Mesothelial cell of epicardium (in vitro differentiated cells): ENCODE results near the gene RYK. TPM values are rescaled to one million over a fixed set of nuclear protein-coding genes. Genes with fewer than 3 reads are reported as not detected.

ENCODE experiments used
- DNase-seq, 2 experiments: peaks; one replicate each; pipeline ENCODE4 v3.0.0; 2021; ENCODE audit warnings: low spot score in 2 of 2; ENCODE audit not compliant: unreplicated experiment in 2 of 2
- H3K27ac Mint-ChIP-seq: 2 replicates; pipeline ENCODE4 v1.8.0; 2021; ENCODE audit warnings: mixed read lengths
- H3K27me3 Mint-ChIP-seq: 2 replicates; pipeline ENCODE4 v1.8.0; 2021; ENCODE audit warnings: low read depth, mixed read lengths
- H3K36me3 Mint-ChIP-seq: 2 replicates; pipeline ENCODE4 v1.8.0; 2021; ENCODE audit warnings: mixed read lengths
- H3K4me1 Mint-ChIP-seq: 2 replicates; pipeline ENCODE4 v1.8.0; 2021; ENCODE audit warnings: mixed read lengths
- H3K4me3 Mint-ChIP-seq: 2 replicates; pipeline ENCODE4 v1.8.0; 2021; ENCODE audit warnings: mild to moderate bottlenecking, moderate library complexity, mixed read lengths
- H3K9me3 Mint-ChIP-seq: 2 replicates; pipeline ENCODE4 v1.8.0; 2021; ENCODE audit warnings: mixed read lengths
- total RNA-seq: library from RNA; stranded (reverse); gene quantifications from 3 replicates; pipeline ENCODE4 v1.2.1, GENCODE V29; 2021
- TF ChIP-seq, protein P1 (sequence below): fragments of 200-600 bp; sonication (generic); IDR thresholded peaks from one replicate; pipeline ENCODE4 v1.5.0; 2021; ENCODE audit warnings: antibody characterized with exemption; ENCODE audit not compliant: unreplicated experiment

RYK gene
- total RNA-seq, 1 donor from 2014 or later = 103 TPM

DNA sequence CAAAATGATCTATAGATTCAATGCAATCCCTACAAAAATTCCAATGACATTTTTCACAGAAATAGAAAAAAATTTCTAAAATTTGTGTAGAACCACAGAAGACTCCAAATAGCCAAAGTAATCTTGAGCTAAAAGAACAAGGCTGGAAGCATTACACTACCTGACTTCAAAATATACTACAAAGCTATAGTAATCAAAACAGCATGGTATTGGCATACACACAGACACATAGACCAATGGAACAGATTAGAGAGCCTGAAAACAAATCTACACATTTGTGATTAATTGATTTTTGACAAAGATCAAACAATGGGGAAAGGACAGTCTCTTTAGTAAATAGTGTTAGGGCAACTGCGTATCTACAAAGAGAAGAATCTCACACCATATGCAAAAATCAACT is 45.3 kb upstream of the RYK start:
- TF ChIP-seq, protein P1, sequence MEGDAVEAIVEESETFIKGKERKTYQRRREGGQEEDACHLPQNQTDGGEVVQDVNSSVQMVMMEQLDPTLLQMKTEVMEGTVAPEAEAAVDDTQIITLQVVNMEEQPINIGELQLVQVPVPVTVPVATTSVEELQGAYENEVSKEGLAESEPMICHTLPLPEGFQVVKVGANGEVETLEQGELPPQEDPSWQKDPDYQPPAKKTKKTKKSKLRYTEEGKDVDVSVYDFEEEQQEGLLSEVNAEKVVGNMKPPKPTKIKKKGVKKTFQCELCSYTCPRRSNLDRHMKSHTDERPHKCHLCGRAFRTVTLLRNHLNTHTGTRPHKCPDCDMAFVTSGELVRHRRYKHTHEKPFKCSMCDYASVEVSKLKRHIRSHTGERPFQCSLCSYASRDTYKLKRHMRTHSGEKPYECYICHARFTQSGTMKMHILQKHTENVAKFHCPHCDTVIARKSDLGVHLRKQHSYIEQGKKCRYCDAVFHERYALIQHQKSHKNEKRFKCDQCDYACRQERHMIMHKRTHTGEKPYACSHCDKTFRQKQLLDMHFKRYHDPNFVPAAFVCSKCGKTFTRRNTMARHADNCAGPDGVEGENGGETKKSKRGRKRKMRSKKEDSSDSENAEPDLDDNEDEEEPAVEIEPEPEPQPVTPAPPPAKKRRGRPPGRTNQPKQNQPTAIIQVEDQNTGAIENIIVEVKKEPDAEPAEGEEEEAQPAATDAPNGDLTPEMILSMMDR = no peak
- peaks cover 17% of the 10 kb centered on the region for H3K4me1 Mint-ChIP-seq
- peaks cover 2% of the 10 kb centered on the region for H3K36me3 Mint-ChIP-seq
- DNase-seq = no peak
- no peak overlapping the region for H3K4me3 Mint-ChIP-seq
- no peak overlapping the region for H3K27ac Mint-ChIP-seq
- peaks cover 11% of the 10 kb centered on the region for H3K9me3 Mint-ChIP-seq
- H3K27me3 Mint-ChIP-seq = no peaks in the 10 kb centered on the region

DNA sequence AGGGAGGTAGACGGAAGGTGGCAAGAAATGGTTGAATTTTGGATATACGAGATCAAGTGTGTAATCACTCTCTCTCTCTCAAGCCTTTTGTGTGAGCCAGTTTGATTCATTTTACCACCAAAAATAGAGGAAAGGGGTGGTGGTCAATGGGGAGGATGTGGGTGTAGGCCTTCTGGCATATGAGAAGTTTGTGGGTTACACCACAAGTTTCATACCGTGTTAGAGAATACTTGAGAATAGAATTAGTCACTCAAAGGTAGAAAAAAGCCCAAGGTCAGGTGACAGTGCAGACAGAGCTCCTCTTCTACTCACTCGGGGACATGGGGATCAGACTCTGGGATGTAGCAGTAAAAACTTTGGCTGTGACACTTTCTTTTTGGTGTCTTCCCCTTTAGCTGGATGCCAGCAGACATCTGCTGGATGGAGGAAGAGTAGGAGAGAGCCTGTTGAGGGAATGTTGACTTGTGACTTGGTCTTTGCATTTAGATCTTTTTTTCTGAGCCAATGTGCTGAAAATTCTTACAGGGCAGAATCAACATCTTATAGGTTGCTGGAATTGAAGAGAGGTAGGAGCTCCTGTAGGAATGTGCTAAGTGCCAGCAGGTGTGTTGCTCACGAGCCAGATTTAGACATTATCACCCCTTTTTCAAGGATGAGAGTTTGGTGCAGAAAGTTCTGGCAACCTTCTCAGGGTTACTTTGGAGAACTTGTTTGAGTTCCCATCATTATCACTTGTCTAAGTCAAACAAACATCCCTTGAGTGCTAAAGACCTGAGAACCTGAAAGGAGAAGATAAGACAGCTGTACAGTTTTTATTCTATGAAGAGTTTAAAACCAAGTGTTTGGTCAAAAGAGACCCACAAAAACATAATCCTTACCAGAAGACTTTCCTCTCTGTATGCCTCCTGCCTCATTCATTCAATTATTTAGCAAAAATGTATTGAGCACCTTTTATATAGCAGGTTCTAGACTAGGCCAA is 43.9 kb upstream of the RYK start:
- Mint-ChIP-seq H3K9me3 (peaks cover 11% of the 10 kb centered on the region), H3K4me1 (peaks cover 24% of the 10 kb centered on the region), H3K27me3 (no peaks in the 10 kb centered on the region), H3K36me3 (peaks cover 2% of the 10 kb centered on the region), H3K27ac (no peak overlapping the region), H3K4me3 (no peak overlapping the region)
- TF ChIP-seq, protein P1 = no peak
- DNase-seq = no peak

DNA sequence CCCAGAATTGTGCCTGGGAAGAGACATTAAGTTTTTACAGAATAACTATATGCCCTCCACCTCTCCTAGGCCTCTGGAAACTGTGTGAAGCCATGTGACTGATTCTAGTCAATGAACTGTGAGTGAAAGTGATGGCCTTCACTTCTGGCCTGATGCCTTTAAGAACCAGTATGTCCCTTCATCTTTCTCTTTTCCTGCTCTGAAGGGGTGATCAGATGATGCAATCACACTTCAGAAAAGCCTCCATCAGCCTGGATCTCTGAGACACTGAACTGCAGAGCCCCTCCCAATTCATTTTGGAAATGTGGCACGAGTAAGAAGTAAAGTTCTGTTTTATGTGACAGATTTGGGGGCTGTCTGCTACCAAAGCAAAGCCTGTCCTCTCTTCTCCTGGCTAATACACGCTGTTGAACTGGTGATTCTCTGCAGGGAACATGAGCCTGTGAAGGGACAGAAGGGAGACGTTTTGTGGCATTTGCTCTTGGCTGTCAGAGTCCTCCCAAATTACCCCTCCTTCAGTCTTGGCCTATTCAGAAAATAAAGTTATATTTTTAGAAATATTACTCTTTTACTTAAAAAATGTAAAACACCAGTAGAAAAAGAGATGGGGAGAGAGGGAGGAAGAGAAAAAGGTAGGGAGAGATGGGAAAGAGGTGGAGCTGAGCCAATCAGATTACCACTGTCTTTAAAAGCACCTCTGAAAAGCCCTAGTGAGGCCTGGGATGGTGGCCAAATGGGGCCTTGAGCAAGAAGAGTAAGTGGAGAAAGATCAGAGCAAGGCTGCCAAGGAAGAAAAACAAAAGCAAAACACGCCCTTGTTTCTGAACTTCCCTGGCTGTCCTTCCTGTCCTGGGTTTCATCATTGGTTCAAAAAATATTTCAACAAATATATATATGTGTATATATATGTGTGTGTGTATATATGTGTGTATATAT is 40.9 kb upstream of the RYK start:
- H3K9me3 Mint-ChIP-seq = peaks cover 9% of the 10 kb centered on the region
- H3K4me1 Mint-ChIP-seq = peaks cover 23% of the 10 kb centered on the region
- peak in 1 of 2 experiments; percentile 63 for DNase-seq
- no peaks in the 10 kb centered on the region for H3K27me3 Mint-ChIP-seq
- H3K36me3 Mint-ChIP-seq = peaks cover 2% of the 10 kb centered on the region
- no peak overlapping the region for H3K4me3 Mint-ChIP-seq
- peak overlapping the region; percentile 73 for H3K27ac Mint-ChIP-seq
- TF ChIP-seq, protein P1 = no peak

DNA sequence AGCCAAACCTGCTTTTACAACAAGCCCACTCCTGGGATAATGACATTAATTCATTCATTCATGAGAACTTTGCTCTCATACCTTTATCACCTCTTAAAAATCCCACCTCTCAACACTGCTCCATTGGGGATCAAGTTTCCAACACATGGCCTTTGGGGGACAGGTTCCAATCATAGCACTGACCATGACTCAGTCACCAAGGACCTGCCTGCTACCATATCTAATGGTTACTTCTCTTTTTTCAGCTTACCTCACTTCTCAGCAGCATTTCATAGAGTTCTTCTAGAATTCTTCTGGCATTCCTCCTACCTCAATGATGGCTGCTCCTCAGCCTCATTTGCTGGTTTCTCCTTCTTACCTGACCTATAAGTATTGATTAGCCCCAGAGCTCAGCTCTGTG is 36.9 kb upstream of the RYK start:
- no peaks in the 10 kb centered on the region for H3K36me3 Mint-ChIP-seq
- peaks cover 27% of the 10 kb centered on the region for H3K4me1 Mint-ChIP-seq
- peaks cover 5% of the 10 kb centered on the region for H3K9me3 Mint-ChIP-seq
- H3K27me3 Mint-ChIP-seq = no peaks in the 10 kb centered on the region
- TF ChIP-seq, protein P1 = no peak
- H3K4me3 Mint-ChIP-seq = no peak overlapping the region
- no peak for DNase-seq
- H3K27ac Mint-ChIP-seq = no peak overlapping the region

DNA sequence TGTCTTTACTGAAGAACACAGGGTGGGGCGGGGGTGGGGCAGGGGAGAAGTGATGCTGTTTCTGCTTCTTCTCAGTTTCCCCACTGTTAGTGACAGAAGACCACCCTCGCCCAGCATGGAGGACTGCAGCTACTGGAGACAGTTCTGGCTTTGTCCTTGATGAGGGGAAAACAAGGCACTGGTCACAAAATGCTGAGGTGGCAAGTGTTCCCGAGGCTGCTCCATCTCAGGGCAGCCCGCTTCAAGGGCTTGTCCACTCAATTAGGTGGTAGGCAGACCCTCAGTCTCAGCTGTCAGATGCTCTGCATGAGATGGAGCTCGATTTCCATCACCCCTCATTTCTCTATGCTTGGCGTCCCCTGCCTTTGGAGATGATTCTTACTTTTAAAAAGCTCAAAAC is 33.8 kb upstream of the RYK start:
- no peak overlapping the region for H3K27ac Mint-ChIP-seq
- TF ChIP-seq, protein P1 = no peak
- H3K9me3 Mint-ChIP-seq = peaks cover 5% of the 10 kb centered on the region
- H3K36me3 Mint-ChIP-seq = no peaks in the 10 kb centered on the region
- H3K4me1 Mint-ChIP-seq = peaks cover 23% of the 10 kb centered on the region
- H3K4me3 Mint-ChIP-seq = no peak overlapping the region
- DNase-seq = no peak
- H3K27me3 Mint-ChIP-seq = no peaks in the 10 kb centered on the region
